ENCODE data around the gene TXNDC11. TPM values are rescaled to one million over a fixed set of nuclear protein-coding genes. Genes with fewer than 3 reads are reported as not detected.

Gene TXNDC11
- total and polyA plus RNA-seq, 2 donors (not counting 3 experiments of a cell fraction or from before 2014, with no cell fraction given), result 42.5 to 66.0 TPM

DNA sequence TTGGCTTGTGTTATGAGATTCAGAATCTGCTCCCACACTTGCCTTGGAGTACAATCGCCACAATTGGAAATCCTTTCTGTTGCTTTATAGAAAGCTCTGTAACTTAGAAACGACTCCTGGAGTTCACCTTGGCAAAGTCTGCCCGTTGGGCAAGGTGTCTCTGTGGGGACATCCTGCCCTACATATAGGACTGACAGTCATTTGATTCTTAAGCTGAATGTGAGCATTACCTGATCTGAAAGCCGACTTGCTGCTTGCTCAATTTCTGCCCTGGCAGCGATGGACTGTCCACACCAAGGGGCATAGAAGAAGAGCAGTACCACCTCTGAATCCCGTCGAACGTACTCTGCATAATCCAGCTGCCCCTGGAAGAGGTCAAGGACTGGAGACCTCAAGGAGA lies 6.9 kb downstream of the TXNDC11 start:
- Histone ChIP-seq H4K20me1 (replicated peaks; ENCODE audit: control insufficient read depth, extremely low read depth, insufficient read depth, low read length) (peaks cover 4% of the 10 kb centered on the region), H3K9me3 (replicated peaks; ENCODE audit: control insufficient read depth, insufficient read depth, low read length) (no peaks in the 10 kb centered on the region), H3K79me2 (ENCODE audit: control insufficient read depth, insufficient read depth, low read length) (peaks cover 60% of the 10 kb centered on the region), H3K27me3 (ENCODE audit: control insufficient read depth in 2 of 2, insufficient read depth in 2 of 2, low read length in 2 of 2) (no peaks in the 10 kb centered on the region), H3K36me3 (ENCODE audit: control insufficient read depth in 2 of 2, extremely low read depth in 1 of 2, insufficient read depth in 2 of 2, low read length in 2 of 2) (peaks cover 19 to 26% of the 10 kb centered on the region in 2 experiments), H3K4me2 (ENCODE audit: insufficient read depth, low read length) (no peak overlapping the region), H3K27ac (ENCODE audit: insufficient read depth, low read depth, low read length) (no peak overlapping the region), H2AFZ (ENCODE audit: low read depth, low read length) (no peak overlapping the region), H3K4me1 (ENCODE audit: control insufficient read depth, extremely low read depth, insufficient read depth, low read length) (peaks cover 5% of the 10 kb centered on the region), H3K9ac (replicated peaks; ENCODE audit: extremely low read depth, insufficient read depth, low read length) (no peak overlapping the region), H3K9me1 (replicated peaks; ENCODE audit: control insufficient read depth, extremely low read depth, insufficient read depth, low read length) (no peaks in the 10 kb centered on the region), H3K4me3 (replicated peaks in 1 of 3; ENCODE audit: insufficient read depth in 1 of 3, low read depth in 1 of 3, low read length in 3 of 3) (no peak overlapping the region)
- dilution Hi-C loops (cut with MboI; ENCODE audit: extremely low pct_ligation_motif_present, low sequenced_read_pairs) (no loop called here), intact Hi-C loops (cut with micrococcal nuclease) (no loop called here)
- no peak for TF ChIP-seq GATA2 (IDR thresholded peaks at IDR 0.05; ENCODE audit: insufficient read depth, insufficient read length, low read depth, low read length)
- DNase-seq (ENCODE audit: low read depth, low spot score) (no peak), FAIRE-seq (no peak)
- no TSS peak for BruUV-seq (replicated peaks)
- ChIA-PET POLR2A (no interaction called here), CTCF (interaction anchor here (1.0 to 1.2 kb wide), 2 partner anchors 21 to 339 kb away, joined by 3 read pairs; no protein-coding TSS in a partner anchor)

GRCh38 chr16:11734653-11735043 lies 8.0 kb downstream of the TXNDC11 start:
- POLR2A ChIA-PET, result no interaction called here
- Histone ChIP-seq H3K27me3 (ENCODE audit: control insufficient read depth in 2 of 2, insufficient read depth in 2 of 2, low read length in 2 of 2) (no peaks in the 10 kb centered on the region), H3K36me3 (ENCODE audit: control insufficient read depth in 2 of 2, extremely low read depth in 1 of 2, insufficient read depth in 2 of 2, low read length in 2 of 2) (peaks cover 24 to 26% of the 10 kb centered on the region in 2 experiments), H3K27ac (ENCODE audit: insufficient read depth, low read depth, low read length) (no peak overlapping the region), H3K9me1 (replicated peaks; ENCODE audit: control insufficient read depth, extremely low read depth, insufficient read depth, low read length) (no peaks in the 10 kb centered on the region), H3K4me2 (ENCODE audit: insufficient read depth, low read length) (no peak overlapping the region), H3K79me2 (ENCODE audit: control insufficient read depth, insufficient read depth, low read length) (peaks cover 49% of the 10 kb centered on the region), H2AFZ (ENCODE audit: low read depth, low read length) (no peak overlapping the region), H3K4me1 (ENCODE audit: control insufficient read depth, extremely low read depth, insufficient read depth, low read length) (no peaks in the 10 kb centered on the region), H3K4me3 (replicated peaks in 1 of 3; ENCODE audit: insufficient read depth in 1 of 3, low read depth in 1 of 3, low read length in 3 of 3) (no peak overlapping the region), H4K20me1 (replicated peaks; ENCODE audit: control insufficient read depth, extremely low read depth, insufficient read depth, low read length) (peaks cover 4% of the 10 kb centered on the region), H3K9me3 (replicated peaks; ENCODE audit: control insufficient read depth, insufficient read depth, low read length) (no peaks in the 10 kb centered on the region), H3K9ac (replicated peaks; ENCODE audit: extremely low read depth, insufficient read depth, low read length) (no peak overlapping the region)
- DNase-seq (ENCODE audit: low read depth, low spot score), result no peak
- no peak for TF ChIP-seq MAX (IDR thresholded peaks at IDR 0.05; ENCODE audit: insufficient read depth, insufficient read length)
- TF ChIP-seq EZH2 (IDR thresholded peaks at IDR 0.05; ENCODE audit: borderline replicate concordance, low read depth, low read length, severe bottlenecking), result no peak
- no peak for TF ChIP-seq CTCF (IDR thresholded peaks at IDR 0.05; ENCODE audit: extremely low read depth in 1 of 2, insufficient read depth in 1 of 2, low read depth in 1 of 2, low read length in 2 of 2)
- TF ChIP-seq GATA2 (IDR thresholded peaks at IDR 0.05; ENCODE audit: insufficient read depth, insufficient read length, low read depth, low read length), result no peak
- no peak for TF ChIP-seq MYC (IDR thresholded peaks at IDR 0.05; ENCODE audit: low read depth, low read length)
- TF ChIP-seq FOS (IDR thresholded peaks at IDR 0.05; ENCODE audit: borderline replicate concordance, insufficient read depth, low read length), result no peak
- TF ChIP-seq POLR2AphosphoS5 (IDR thresholded peaks at IDR 0.05; ENCODE audit: insufficient read depth, low read depth, low read length), result no peak
- TF ChIP-seq POLR2A (IDR thresholded peaks at IDR 0.05; ENCODE audit: low read depth, low read length), result no peak
- no peak for TF ChIP-seq JUN (IDR thresholded peaks at IDR 0.05; ENCODE audit: borderline replicate concordance, insufficient read depth, insufficient read length, low read depth)
- intact Hi-C loops (cut with micrococcal nuclease), result no loop called here
- CTCF ChIA-PET, result interaction anchor here (1.2 kb wide), 1 partner anchor 24 kb away, joined by 3 read pairs; no protein-coding TSS in a partner anchor
- no TSS peak for BruUV-seq (replicated peaks)
- dilution Hi-C loops (cut with MboI; ENCODE audit: extremely low pct_ligation_motif_present, low sequenced_read_pairs), result no loop called here
- no peak for FAIRE-seq

Data from endothelial cell of umbilical vein (primary cell).